HUDEP-2 (cell line): Measurements from ENCODE around the gene ANKRD11.
"Not testable (repeated sequence)": the region's sequence is repeated elsewhere in the genome, so short reads cannot be mapped to it uniquely, and the experiment has no call there.

Experiments used
- DNase-seq, 76 experiments: peaks; one replicate each; lab custom pipeline; 2025; ENCODE audit not compliant: unreplicated experiment in 76 of 76; lab: John Stamatoyannopoulos, UW

The ANKRD11 gene

GRCh38 chr16:89454378-89455125, 35.8 kb downstream of the ANKRD11 start:
- not testable (repeated sequence) for DNase-seq

GRCh38 chr16:89453501-89454321, 36.6 kb downstream of the ANKRD11 start:
- DNase-seq = peak in 6 of 76 experiments; percentile 9 to 30 (median 14)

- no peak for DNase-seq
Observed at GRCh38 chr16:89452925-89453324, 37.4 kb downstream of the ANKRD11 start.

DNA sequence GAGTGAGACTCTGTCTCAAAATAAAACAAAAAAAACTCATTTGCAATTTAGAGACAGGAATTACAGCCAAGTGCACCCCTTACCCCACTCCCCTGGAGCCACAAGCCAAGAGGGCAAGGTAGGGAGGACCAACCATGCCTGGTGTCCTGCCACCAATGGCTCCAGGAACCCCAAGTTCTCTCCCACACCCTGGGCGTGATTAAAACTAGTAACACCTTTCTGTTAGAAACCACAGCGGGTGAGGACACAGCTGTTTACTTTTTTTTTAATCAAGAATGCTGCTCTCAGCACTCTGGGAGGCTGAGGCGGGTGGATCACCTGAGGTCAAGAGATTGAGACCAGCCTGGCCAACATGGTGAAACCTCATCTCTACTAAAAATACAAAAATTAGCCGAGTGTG, 38.1 kb downstream of the ANKRD11 start:
- no peak for DNase-seq

GRCh38 chr16:89450537-89450936, 39.8 kb downstream of the ANKRD11 start:
- DNase-seq = no peak

- DNase-seq = no peak
Observed at GRCh38 chr16:89449726-89450335, 40.5 kb downstream of the ANKRD11 start.

- no peak for DNase-seq
Observed at GRCh38 chr16:89448656-89449055, 41.7 kb downstream of the ANKRD11 start.

GRCh38 chr16:89446975-89447293, 43.4 kb downstream of the ANKRD11 start:
- DNase-seq = peak in 1 of 76 experiments; percentile 10

- peak in 7 of 76 experiments; percentile 16 to 39 (median 21) for DNase-seq
Observed at GRCh38 chr16:89446136-89446974, 44.0 kb downstream of the ANKRD11 start.

DNA sequence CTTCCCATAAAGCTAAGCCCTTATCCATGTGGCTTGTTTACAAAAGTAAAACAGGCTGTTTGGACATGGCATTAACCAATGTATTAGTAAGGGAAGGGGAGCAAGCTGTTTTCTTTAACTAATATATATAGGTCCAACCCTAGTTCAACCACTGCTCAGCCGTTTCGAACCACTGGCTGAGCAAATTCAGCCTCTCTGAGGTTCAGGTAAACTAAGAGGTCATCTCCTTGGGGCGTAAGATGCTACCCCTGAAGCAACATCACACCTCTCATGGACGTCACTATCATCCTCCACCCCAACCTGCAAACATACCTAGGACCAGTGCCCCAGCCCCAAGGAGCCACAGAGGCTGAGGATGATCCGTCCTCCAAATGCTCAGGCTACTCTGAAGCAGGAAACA, 45.2 kb downstream of the ANKRD11 start:
- DNase-seq = no peak

DNA sequence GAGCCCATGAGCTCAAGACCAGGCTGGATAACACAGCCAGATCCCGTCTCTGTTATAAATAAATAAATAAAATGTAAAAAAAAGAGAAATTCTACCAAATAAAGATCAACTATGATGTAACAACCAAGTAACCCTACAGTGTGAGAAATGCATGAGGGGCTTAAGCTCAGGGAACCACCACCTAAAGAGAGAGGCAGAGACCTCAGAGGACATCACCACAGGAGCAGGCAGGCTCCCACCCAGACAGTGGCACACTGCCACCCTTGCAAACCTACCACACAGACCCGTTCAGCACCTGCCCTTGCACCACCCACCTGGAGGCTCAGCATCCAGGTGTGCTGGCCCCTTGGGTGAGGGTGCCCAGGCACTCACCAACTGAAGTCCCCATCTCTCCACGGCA, 45.6 kb downstream of the ANKRD11 start:
- DNase-seq = no peak

- DNase-seq = no peak
Observed at GRCh38 chr16:89444151-89444723, 46.1 kb downstream of the ANKRD11 start.

DNA sequence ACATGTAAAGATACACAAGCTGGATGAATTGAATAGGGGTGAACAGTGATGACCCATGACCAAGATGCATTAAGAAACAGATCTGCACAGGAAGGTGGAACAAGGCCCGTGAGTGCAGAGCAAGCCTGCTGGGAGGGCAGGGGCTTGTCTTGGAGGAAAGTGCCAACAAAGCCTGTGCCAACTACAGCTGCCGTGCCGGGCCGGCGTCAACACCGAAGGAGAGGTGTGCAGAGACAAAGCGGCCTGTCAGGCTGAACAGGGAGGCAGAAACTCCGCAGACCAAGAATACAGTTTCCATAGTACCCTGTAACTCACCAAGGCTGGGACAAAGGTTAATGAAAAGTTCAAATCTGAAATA, 46.7 kb downstream of the ANKRD11 start:
- no peak for DNase-seq

- DNase-seq = peak in 66 of 76 experiments; percentile 7 to 81 (median 53)
Observed at GRCh38 chr16:89442990-89443726, 47.2 kb downstream of the ANKRD11 start.

DNA sequence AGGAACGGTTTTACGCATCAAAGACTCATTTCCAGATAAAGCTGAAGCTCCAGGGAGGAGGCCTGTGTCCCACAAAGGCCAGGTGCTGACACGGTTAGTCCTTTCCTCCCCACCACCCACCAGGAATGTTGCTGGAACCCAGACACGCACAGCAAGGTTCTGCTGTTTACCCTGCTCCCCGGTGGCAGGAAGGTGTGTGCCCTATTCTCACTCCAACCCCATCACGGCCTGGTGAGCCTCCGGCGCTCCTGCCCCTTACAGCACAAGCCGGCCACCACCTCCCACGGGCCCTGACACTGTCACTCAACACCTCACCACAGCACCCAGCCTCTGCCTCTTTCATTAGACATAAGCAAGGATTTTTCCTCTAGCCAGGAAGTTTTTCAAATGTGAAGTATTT, 47.8 kb downstream of the ANKRD11 start:
- no peak for DNase-seq

DNA sequence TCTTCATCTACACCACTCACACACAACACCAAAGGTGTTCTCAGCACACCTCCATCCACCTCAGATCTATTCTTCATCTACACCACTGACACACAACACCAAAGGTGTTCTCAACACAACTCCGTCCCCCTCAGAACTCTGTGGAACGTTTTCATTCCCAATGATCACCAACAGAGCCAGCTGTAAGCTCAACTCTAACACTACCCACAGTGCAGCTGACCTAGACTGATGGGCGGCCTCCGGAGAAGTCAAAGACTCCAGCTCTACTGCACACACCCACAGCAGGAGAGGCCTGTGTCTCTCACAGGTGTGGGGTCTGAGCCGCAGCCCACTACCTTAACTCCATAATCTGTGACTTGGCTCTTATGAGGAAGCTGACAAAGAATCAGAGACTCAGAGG, 50.7 kb downstream of the ANKRD11 start:
- DNase-seq = no peak

GRCh38 chr16:89437991-89438390, 52.4 kb downstream of the ANKRD11 start:
- DNase-seq = no peak

- DNase-seq = no peak
Observed at GRCh38 chr16:89437251-89437987, 52.9 kb downstream of the ANKRD11 start.

DNA sequence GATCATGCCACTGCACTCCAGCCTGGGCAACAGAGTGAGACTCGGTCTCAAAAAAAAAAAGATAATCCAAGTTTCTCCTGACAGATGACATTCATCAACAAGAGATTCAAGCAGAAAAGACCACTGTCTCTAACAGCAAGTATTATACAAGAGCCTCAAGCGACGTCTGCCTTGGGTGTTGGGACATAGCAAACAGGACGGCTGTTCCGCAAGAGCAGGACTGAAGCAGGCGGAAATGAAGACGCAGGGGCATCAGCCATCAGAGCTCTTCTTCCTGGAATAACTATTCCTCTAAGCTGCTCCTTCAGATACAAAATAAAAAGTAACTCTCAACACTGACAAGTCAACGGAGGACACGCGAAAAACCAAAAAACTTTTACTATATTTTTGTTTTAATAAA, 54.0 kb downstream of the ANKRD11 start:
- no peak for DNase-seq
